GM18511 (cell line): ENCODE data around the gene SNAP25.

ENCODE experiments used
- ATAC-seq: cut with Tn5 transposase; IDR thresholded peaks from one replicate; pipeline ENCODE4 v1.9.1; 2021; ENCODE audit warnings: mild to moderate bottlenecking, moderate library complexity; ENCODE audit not compliant: unreplicated experiment

The SNAP25 gene

GRCh38 chr20:10216146-10216791 is 2.4 kb upstream of the SNAP25 start:
- no peak for ATAC-seq

DNA sequence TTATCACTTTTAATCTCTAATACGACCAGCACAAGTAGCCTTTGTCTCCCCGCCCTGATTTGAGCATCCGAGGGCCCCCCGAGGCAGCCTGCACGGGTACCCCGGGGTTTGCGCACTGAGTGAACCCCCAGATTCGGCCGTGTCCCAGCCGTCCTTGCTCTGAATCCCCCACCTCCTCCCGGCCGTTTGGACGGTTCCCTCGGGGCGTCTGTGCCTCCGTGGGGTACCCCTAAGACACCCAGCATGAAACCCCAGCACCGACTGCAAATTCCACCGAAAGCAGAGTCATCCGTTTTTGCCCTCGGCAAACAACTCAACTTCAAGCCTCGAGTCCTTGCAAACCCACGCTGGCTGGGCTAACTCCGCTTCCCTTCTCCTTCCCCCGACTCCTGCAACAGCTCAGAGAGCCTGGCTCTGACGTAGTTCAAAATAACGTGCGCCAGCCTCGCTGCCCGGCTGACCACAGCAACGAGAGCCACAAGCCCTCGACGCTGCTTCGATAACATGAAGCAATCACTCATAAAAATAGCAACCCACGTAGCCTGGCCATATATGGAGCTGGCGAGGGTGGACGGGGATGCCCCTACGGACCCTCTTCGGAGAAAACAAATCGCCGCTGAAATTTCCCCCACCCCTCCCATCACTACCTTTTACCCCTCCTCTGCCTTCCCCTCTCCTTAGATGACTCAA is 764 bp upstream of the SNAP25 start:
- no peak for ATAC-seq

GRCh38 chr20:10219452-10219791 is 792 bp downstream of the SNAP25 start:
- peak; percentile 87 for ATAC-seq

DNA sequence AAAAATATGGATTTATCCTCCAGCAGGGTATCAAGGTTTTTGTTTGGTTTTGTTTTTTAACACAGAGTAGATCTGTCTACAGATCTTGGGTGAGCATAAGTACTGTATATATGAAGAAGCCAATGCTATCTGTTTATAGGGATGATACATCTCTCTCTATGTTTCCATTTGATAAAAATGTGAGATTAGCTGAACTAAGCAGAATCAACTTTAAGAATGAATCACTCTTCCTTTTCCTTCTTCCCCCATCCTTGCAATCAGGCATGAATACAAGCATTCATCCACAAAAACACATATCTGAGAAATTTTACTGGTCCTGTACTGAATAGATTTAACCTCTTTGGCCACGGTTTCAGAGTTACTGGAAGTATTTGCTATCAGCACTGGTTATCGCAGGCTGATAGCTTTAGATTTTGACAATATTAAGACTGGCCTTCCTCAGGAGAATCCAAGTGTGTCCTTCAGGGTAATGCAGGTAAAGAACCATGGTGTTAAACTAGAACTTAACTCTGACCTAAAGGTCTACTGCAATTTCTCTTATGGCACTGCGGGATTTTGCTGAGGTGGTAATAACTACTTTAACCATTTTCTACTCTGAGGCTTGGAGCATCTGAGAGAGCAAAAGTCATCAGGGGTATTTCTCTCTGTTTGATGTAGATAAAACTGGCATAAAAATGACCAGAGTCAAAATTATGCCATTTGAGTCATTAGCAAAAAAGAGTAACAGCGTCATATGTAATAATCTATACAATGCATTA is 1.5 kb downstream of the SNAP25 start:
- no peak for ATAC-seq

DNA sequence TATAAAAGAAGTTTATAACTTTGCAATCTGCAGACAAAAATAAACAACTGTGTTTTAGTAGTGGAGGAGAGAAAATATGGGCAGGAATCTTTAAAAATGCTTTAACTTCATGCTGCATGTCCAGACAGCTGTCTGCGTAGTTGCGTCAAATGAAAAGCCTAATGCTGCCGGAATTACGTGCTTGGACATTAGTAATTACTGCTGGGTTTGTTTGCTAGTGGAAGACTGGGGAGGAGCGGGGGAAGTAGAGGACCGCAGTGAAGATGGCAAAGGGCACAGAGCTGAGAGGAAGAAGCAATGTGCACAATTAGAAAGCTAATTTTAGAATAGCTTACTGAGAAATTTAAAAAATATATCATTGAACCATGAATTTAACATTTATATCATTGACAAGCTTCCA is 2.4 kb downstream of the SNAP25 start:
- ATAC-seq, result no peak

- ATAC-seq, result peak; percentile 59
Observed at GRCh38 chr20:10225439-10226060, 6.9 kb downstream of the SNAP25 start.

DNA sequence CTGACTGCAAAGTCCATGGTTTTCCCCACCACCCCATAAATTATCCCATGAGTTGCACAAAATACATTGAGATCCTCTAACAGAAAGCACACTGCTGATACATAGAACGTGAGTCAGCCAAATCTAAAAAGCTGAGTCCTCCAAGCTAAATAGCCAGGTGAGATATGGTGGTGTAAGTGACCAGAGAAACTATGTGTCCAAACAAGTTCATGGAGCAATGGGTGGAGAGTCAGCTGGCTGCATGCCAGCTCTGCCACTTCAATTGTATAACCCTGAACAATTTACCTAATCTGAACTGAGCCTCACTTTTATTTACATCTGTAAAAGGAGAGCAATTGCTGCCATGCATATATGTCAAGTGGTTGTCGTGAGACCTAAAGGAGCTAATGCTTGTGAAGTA is 9.7 kb downstream of the SNAP25 start:
- no peak for ATAC-seq

GRCh38 chr20:10231290-10231689 is 12.7 kb downstream of the SNAP25 start:
- no peak for ATAC-seq

DNA sequence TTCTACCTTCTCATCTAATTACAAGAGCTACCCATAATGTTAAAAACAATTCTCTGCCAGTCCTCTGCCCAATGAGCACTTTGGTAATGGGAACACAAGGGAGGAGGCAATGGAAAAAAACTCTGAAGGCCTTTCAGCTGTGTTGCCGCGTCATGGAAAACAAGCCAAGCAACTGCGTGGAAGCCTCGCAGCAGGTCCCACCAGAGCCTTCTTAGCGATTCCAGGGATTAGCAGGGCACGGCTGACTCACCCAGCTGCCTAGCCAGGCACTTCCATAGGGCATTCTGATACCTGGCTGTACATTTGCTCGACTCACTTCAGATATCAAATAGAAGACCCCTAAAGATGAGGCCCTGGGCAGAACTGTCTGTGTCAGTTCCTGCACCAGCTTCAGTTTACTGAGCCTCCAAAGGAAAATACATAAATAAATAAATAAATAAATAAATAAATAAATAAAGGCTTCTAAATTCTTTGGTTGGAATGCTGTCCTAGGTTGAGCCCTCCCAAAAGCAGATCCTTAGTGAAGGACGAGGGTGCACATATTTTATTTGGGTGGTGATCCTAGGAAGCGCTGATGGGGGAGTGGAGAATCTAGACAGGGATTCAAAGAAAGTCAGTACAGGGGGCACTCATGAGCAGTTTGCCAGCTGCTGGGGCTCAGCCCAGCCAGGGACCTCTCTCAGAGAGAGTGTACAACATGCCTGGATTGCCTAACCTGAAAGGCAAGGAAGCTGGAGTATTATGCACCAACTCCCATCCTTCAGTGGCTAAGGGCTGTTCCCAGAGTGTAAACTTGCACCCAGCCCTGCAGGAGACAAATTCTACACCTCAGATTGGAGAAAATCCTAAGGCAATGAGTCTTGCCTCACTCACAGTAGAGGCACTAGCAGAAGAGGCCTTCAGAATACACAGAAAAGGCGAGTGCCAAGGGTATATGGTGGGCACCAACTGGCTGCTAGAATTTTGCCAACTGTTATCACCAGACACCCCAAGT is 18.2 kb downstream of the SNAP25 start:
- ATAC-seq, result no peak

GRCh38 chr20:10239954-10240353 is 21.3 kb downstream of the SNAP25 start:
- no peak for ATAC-seq

- no peak for ATAC-seq
Observed at GRCh38 chr20:10240655-10241054, 22.0 kb downstream of the SNAP25 start.

DNA sequence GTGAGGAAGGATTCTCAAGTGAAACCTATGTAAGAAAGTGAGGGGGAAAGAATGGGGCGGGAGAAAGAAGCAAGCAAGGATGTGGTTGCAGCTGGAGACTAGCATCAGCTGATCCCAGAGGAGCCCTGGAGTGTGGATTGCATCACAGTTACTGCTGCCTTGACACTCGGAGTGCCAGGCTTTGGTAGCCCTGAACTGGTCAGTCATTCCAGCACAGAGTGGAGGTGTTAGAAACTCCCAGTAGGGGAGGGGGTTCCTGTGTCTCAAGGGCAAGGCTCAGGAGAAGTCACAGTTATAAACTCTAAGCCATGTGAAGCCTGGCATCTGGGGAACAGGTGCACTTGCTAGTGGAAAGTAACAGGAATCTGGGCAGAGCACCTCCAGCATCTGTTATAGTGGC is 23.5 kb downstream of the SNAP25 start:
- ATAC-seq, result no peak

DNA sequence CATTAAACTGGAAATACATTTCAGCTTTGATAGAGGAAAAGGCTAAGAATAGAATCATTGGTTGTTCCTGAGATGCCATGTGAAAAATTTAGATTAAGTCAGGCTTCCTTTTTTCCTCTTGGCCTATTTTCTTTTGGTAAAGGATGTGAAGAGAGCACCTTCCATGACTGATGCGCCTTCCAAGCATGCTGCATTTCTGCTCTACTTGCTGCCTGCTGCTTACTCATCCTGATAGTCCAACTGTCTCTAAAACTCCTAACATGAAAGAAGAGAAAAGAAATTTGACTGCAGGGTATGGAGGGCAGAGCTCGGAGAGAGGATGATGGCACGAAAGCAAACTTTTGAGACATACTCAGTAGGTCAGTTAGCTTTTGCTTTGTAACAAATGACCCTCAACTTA is 28.8 kb downstream of the SNAP25 start:
- no peak for ATAC-seq

- no peak for ATAC-seq
Observed at GRCh38 chr20:10249048-10249770, 30.6 kb downstream of the SNAP25 start.

GRCh38 chr20:10249822-10250221 is 31.2 kb downstream of the SNAP25 start:
- ATAC-seq, result no peak

GRCh38 chr20:10250902-10251301 is 32.3 kb downstream of the SNAP25 start:
- no peak for ATAC-seq

DNA sequence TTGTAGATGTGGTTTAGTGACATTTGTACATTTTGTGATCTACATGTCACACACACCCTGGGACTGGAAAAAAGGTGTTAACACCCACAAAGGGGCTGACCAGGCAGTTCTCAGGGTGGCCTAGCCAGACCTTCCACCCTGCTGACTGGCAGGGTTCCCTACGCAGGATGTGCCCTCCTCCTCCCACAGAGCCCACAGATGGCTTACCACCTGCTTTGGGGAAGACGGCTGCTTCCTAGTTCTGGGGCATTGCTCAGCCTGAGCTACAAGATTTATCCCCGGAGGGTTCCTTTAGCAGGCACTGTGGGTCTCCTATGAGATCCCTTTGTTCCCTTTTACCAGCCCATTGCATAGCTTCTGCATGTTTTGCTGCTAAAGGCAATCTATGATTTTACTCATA is 35.1 kb downstream of the SNAP25 start:
- no peak for ATAC-seq

- ATAC-seq, result no peak
Observed at GRCh38 chr20:10255846-10256245, 37.2 kb downstream of the SNAP25 start.

- ATAC-seq, result no peak
Observed at GRCh38 chr20:10259166-10259565, 40.5 kb downstream of the SNAP25 start.

DNA sequence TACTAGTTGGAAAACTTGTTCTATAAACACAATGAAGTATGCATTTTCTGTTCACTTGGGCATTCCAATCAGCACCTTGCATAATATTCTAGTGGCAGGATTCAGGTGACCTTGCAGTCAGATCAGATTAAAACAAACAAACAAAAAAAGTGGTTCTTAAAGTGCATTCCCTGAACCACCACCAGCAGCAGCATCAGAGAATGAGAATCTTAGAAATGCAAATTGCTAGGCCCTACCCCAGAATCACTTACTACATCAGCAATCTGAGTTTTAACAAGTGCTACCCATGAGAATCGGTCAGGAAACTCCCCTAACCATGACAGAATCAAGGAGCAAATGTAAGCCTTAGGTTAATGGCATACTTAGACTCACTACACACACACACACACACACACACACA is 41.7 kb downstream of the SNAP25 start:
- no peak for ATAC-seq
